Aorta (tissue), 4 donors: Measurements from ENCODE around the gene SLC16A6. TPM values are rescaled to one million over a fixed set of nuclear protein-coding genes. Genes with fewer than 3 reads are reported as not detected.

Source experiments
- polyA plus RNA-seq, 2 donors: library from polyadenylated mRNA; stranded (reverse); fragments of 200-250 nt; gene quantifications; one replicate each; pipeline ENCODE4 v1.2.3, GENCODE V29; 2013
- total RNA-seq, 2 donors: library from RNA; stranded (reverse); fragmentation: NEBNext Ultra II Directional; extraction: Animal tissue kit (Norgen Biotek cat#: 25700); gene quantifications; one replicate each; pipeline ENCODE4 v1.2.1, GENCODE V29; 2021
- donor health status: healthy with polysubstance abuse.
- donor health status: Bipolar disorder and iron deficiency.
- donor health status: DM: no; HTN: no; CAD: no.
- donor health status: DM: yes; HTN: yes; CAD: no.

SLC16A6 gene
- total and polyA plus RNA-seq, 4 donors: 0.38 to 5.4 (median 0.51) TPM; not detected in 1

Other genes with a start within 250 kb of the SLC16A6 start
- 10 to 100 TPM; 32.4 to 47.9 TPM for gene AMZ2, start 43.1 kb downstream of the SLC16A6 start, total RNA-seq
- gene AMZ2, start 43.1 kb downstream of the SLC16A6 start, polyA plus RNA-seq: 10 to 100 TPM; 51.5 to 75.3 TPM
- 1 to 10 TPM; 3.8 to 5.4 TPM for gene ARSG, start 368 bp upstream of the SLC16A6 start, total RNA-seq
- 1 to 10 TPM in 1 of 2 donors, under 1 TPM in 1; 0.88 to 7.1 TPM for gene ARSG, start 368 bp upstream of the SLC16A6 start, polyA plus RNA-seq
- 10 to 100 TPM; 46.0 to 53.1 TPM for gene WIPI1, start 166.4 kb upstream of the SLC16A6 start, total RNA-seq
- gene WIPI1, start 166.4 kb upstream of the SLC16A6 start, polyA plus RNA-seq: 10 to 100 TPM; 18.5 to 30.4 TPM
- gene PRKAR1A, start 221.3 kb upstream of the SLC16A6 start, total RNA-seq: 100 to 1,000 TPM; 251 to 297 TPM
- 100 to 1,000 TPM in 1 of 2 donors, 10 to 100 TPM in 1; 97.0 to 104 TPM for gene PRKAR1A, start 221.3 kb upstream of the SLC16A6 start, polyA plus RNA-seq